Measurements from ENCODE around the gene C1QTNF6. TPM values are rescaled to one million over a fixed set of nuclear protein-coding genes. Genes with fewer than 3 reads are reported as not detected.

The C1QTNF6 gene
- total and polyA plus RNA-seq, 2 experiments from 2014 or later = 1.7 to 2.3 TPM

- no peaks in the 10 kb centered on the region; the same call in 1 of the 2 replicates for H3K4me1 ChIP-seq (ENCODE audit: insufficient read depth)
- Mint-ChIP-seq H3K9me3 (peaks cover 4% of the 10 kb centered on the region; the same call in 2 of the 3 replicates), H3K4me1 (peaks cover 11% of the 10 kb centered on the region), H3K27ac (no peak overlapping the region), H3K27me3 (ENCODE audit: insufficient read depth, low read depth, poor library complexity) (peaks cover 3% of the 10 kb centered on the region), H3K36me3 (ENCODE audit: low read depth) (no peaks in the 10 kb centered on the region), H3K4me3 (no peak overlapping the region)
- no peaks in the 10 kb centered on the region for H3K79me2 ChIP-seq (replicated peaks; ENCODE audit: insufficient read depth)
- no peaks in the 10 kb centered on the region for H3K36me3 ChIP-seq (ENCODE audit: insufficient read depth)
- ATAC-seq (no peak), DNase-seq (ENCODE audit: low spot score) (peak; percentile 38)
- H4K20me1 ChIP-seq (replicated peaks; ENCODE audit: insufficient read depth) = no peaks in the 10 kb centered on the region
- no peak overlapping the region for H3K4me2 ChIP-seq
- H3K27me3 ChIP-seq (ENCODE audit: insufficient read depth) = no peaks in the 10 kb centered on the region
- H3K4me3 ChIP-seq = no peak overlapping the region
- no peaks in the 10 kb centered on the region for H3F3A ChIP-seq (replicated peaks; ENCODE audit: low read depth)
- H3K27ac ChIP-seq (ENCODE audit: low read depth) = no peak overlapping the region
- TF ChIP-seq, protein P1, sequence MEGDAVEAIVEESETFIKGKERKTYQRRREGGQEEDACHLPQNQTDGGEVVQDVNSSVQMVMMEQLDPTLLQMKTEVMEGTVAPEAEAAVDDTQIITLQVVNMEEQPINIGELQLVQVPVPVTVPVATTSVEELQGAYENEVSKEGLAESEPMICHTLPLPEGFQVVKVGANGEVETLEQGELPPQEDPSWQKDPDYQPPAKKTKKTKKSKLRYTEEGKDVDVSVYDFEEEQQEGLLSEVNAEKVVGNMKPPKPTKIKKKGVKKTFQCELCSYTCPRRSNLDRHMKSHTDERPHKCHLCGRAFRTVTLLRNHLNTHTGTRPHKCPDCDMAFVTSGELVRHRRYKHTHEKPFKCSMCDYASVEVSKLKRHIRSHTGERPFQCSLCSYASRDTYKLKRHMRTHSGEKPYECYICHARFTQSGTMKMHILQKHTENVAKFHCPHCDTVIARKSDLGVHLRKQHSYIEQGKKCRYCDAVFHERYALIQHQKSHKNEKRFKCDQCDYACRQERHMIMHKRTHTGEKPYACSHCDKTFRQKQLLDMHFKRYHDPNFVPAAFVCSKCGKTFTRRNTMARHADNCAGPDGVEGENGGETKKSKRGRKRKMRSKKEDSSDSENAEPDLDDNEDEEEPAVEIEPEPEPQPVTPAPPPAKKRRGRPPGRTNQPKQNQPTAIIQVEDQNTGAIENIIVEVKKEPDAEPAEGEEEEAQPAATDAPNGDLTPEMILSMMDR (conservative IDR thresholded peaks at IDR 0.05; ENCODE audit: low read depth in 2 of 2) = no peak
- no peak for TF ChIP-seq NANOG (IDR thresholded peaks at IDR 0.05; ENCODE audit: borderline replicate concordance)
- TF ChIP-seq EZH2phosphoT487 (IDR thresholded peaks at IDR 0.05; ENCODE audit: unreplicated experiment) = no peak
- TF ChIP-seq ETS1 (IDR thresholded peaks at IDR 0.05) = no peak
- H2AFZ ChIP-seq = no peak overlapping the region
- H3K9me2 ChIP-seq (ENCODE audit: insufficient read depth) = no peaks in the 10 kb centered on the region
These were observed 26.6 kb downstream of the C1QTNF6 start for GRCh38 chr22:37161443-37161842.

- no peaks in the 10 kb centered on the region for H3K36me3 Mint-ChIP-seq (ENCODE audit: low read depth)
- H3K4me3 Mint-ChIP-seq = no peak overlapping the region
- Histone ChIP-seq H4K20me1 (replicated peaks; ENCODE audit: insufficient read depth) (no peaks in the 10 kb centered on the region), H3K4me3 (no peak overlapping the region), H3K36me3 (ENCODE audit: insufficient read depth) (no peaks in the 10 kb centered on the region), H3F3A (replicated peaks; ENCODE audit: low read depth) (no peaks in the 10 kb centered on the region), H3K4me1 (ENCODE audit: insufficient read depth) (no peaks in the 10 kb centered on the region), H3K79me2 (replicated peaks; ENCODE audit: insufficient read depth) (no peaks in the 10 kb centered on the region), H2AFZ (no peak overlapping the region), H3K9me2 (ENCODE audit: insufficient read depth) (no peaks in the 10 kb centered on the region), H3K27me3 (ENCODE audit: insufficient read depth) (no peaks in the 10 kb centered on the region), H3K4me2 (no peak overlapping the region), H3K27ac (ENCODE audit: low read depth) (no peak overlapping the region)
- H3K9me3 Mint-ChIP-seq = peaks cover 4% of the 10 kb centered on the region; the same call in 2 of the 3 replicates
- DNase-seq (ENCODE audit: low spot score) = peak; percentile 32
- peaks cover 9% of the 10 kb centered on the region for H3K4me1 Mint-ChIP-seq
- H3K27me3 Mint-ChIP-seq (ENCODE audit: insufficient read depth, low read depth, poor library complexity) = peaks cover 8% of the 10 kb centered on the region
- ATAC-seq = peak; percentile 75
- H3K27ac Mint-ChIP-seq = no peak overlapping the region
- TF ChIP-seq EZH2phosphoT487 (IDR thresholded peaks at IDR 0.05; ENCODE audit: unreplicated experiment) (no peak), ZNF331 (CRISPR knock-in tag; IDR thresholded peaks at IDR 0.05; ENCODE audit: low read depth) (no peak), NANOG (IDR thresholded peaks at IDR 0.05; ENCODE audit: borderline replicate concordance) (no peak), CREB1 (CRISPR knock-in tag; IDR thresholded peaks at IDR 0.05; ENCODE audit: low read depth) (no peak), ETS1 (IDR thresholded peaks at IDR 0.05) (no peak), POLR2AphosphoS5 (IDR thresholded peaks at IDR 0.05; ENCODE audit: low read depth) (no peak), EZH2 (IDR thresholded peaks at IDR 0.05; ENCODE audit: low read depth, unreplicated experiment) (no peak), ZNF114 (CRISPR knock-in tag; IDR thresholded peaks at IDR 0.05) (no peak), STAT1 (IDR thresholded peaks at IDR 0.05; ENCODE audit: unreplicated experiment) (no peak)
- TF ChIP-seq, protein P1 (conservative IDR thresholded peaks at IDR 0.05; ENCODE audit: low read depth in 2 of 2) = no peak
- TF ChIP-seq, protein P2, sequence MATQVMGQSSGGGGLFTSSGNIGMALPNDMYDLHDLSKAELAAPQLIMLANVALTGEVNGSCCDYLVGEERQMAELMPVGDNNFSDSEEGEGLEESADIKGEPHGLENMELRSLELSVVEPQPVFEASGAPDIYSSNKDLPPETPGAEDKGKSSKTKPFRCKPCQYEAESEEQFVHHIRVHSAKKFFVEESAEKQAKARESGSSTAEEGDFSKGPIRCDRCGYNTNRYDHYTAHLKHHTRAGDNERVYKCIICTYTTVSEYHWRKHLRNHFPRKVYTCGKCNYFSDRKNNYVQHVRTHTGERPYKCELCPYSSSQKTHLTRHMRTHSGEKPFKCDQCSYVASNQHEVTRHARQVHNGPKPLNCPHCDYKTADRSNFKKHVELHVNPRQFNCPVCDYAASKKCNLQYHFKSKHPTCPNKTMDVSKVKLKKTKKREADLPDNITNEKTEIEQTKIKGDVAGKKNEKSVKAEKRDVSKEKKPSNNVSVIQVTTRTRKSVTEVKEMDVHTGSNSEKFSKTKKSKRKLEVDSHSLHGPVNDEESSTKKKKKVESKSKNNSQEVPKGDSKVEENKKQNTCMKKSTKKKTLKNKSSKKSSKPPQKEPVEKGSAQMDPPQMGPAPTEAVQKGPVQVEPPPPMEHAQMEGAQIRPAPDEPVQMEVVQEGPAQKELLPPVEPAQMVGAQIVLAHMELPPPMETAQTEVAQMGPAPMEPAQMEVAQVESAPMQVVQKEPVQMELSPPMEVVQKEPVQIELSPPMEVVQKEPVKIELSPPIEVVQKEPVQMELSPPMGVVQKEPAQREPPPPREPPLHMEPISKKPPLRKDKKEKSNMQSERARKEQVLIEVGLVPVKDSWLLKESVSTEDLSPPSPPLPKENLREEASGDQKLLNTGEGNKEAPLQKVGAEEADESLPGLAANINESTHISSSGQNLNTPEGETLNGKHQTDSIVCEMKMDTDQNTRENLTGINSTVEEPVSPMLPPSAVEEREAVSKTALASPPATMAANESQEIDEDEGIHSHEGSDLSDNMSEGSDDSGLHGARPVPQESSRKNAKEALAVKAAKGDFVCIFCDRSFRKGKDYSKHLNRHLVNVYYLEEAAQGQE (IDR thresholded peaks at IDR 0.05; ENCODE audit: unreplicated experiment) = no peak
These were observed 28.0 kb downstream of the C1QTNF6 start for GRCh38 chr22:37160027-37160426.
